HEK293 (cell line): ENCODE data around the gene PRR5.

Experiments
- CTCF ChIA-PET: fragments of 350-600 bp; formaldehyde crosslinking; extraction: SDS; loops from one replicate; lab custom pipeline; 2021; ENCODE audit warnings: antibody characterized with exemption; lab: Yijun Ruan, JAX
- POLR2A ChIA-PET: fragments of 300-600 bp; formaldehyde crosslinking; extraction: SDS; loops from one replicate; lab custom pipeline; 2020; ENCODE audit warnings: antibody characterized with exemption, inconsistent platforms; lab: Yijun Ruan, JAX
- H3K27ac ChIP-seq: fragments of 200-500 bp; sonication (Bioruptor generic); 2 replicates; pipeline ENCODE4 v1.5.1; 2014; ENCODE audit warnings: low read depth, low read length, control low read depth, inconsistent platforms; ENCODE audit errors: extremely low read depth
- H3K36me3 ChIP-seq, 2 experiments: fragments of 200-500 bp in 1 of 2; sonication (Bioruptor generic) in 1 of 2; 1 replicate in 1 of 2; 2 replicates in 1 of 2; pipeline ENCODE4 v1.5.1; 2014 to 2017; ENCODE audit warnings: inconsistent platforms in 2 of 2, low read length in 2 of 2; ENCODE audit not compliant: control insufficient read depth in 2 of 2, insufficient read depth in 1 of 2
- H3K4me1 ChIP-seq: fragments of 200-500 bp; sonication (Bioruptor generic); 2 replicates; pipeline ENCODE4 v1.5.1; 2014; ENCODE audit warnings: mild to moderate bottlenecking, low read length, inconsistent platforms; ENCODE audit not compliant: control insufficient read depth, insufficient read depth
- H3K4me3 ChIP-seq: 2 replicates; pipeline ENCODE4 v1.5.1; 2011; ENCODE audit warnings: low read depth, mild to moderate bottlenecking, control low read depth, low read length, moderate library complexity
- H3K9me3 ChIP-seq: fragments of 200-500 bp; sonication (Bioruptor generic); 2 replicates; pipeline ENCODE4 v1.5.1; 2014; ENCODE audit warnings: low read depth, low read length, inconsistent platforms; ENCODE audit not compliant: control insufficient read depth, insufficient read depth
- GLIS1 ChIP-seq: fragments of 450-650 bp; formaldehyde crosslinking; IDR thresholded peaks from 2 replicates; pipeline ENCODE4 v1.5.1; 2016; ENCODE audit warnings: missing biosample characterization, missing genetic modification characterization
- GLIS2 ChIP-seq: fragments of 450-650 bp; formaldehyde crosslinking; IDR thresholded peaks from 2 replicates; pipeline ENCODE4 v1.5.1; 2016; ENCODE audit warnings: missing biosample characterization, missing genetic modification characterization
- SP7 ChIP-seq: fragments of 450-650 bp; formaldehyde crosslinking; IDR thresholded peaks from 2 replicates; pipeline ENCODE4 v1.5.1; 2016; ENCODE audit warnings: missing biosample characterization, missing genetic modification characterization
- ZBTB17 ChIP-seq: fragments of 450-650 bp; formaldehyde crosslinking; IDR thresholded peaks from 2 replicates; pipeline ENCODE4 v1.5.1; 2016; ENCODE audit warnings: missing biosample characterization, missing genetic modification characterization
- ZEB2 ChIP-seq: fragments of 450-650 bp; formaldehyde crosslinking; IDR thresholded peaks from 2 replicates; pipeline ENCODE4 v1.5.1; 2016; ENCODE audit warnings: missing biosample characterization, missing genetic modification characterization
- ZFHX2 ChIP-seq: fragments of 450-650 bp; formaldehyde crosslinking; conservative IDR thresholded peaks from 2 replicates; pipeline ENCODE4 v1.5.1; 2016; ENCODE audit warnings: missing biosample characterization, missing genetic modification characterization
- ZFP3 ChIP-seq: fragments of 450-650 bp; formaldehyde crosslinking; IDR thresholded peaks from 2 replicates; pipeline ENCODE4 v1.5.1; 2016; ENCODE audit warnings: low read depth, missing biosample characterization, missing genetic modification characterization
- ZIC2 ChIP-seq: fragments of 450-650 bp; formaldehyde crosslinking; IDR thresholded peaks from 2 replicates; pipeline ENCODE4 v1.5.1; 2016; ENCODE audit warnings: missing biosample characterization, missing genetic modification characterization
- ZNF169 ChIP-seq: fragments of 450-650 bp; formaldehyde crosslinking; IDR thresholded peaks from 2 replicates; pipeline ENCODE4 v1.5.1; 2016; ENCODE audit warnings: missing biosample characterization, missing genetic modification characterization
- ZNF473 ChIP-seq: fragments of 450-650 bp; formaldehyde crosslinking; IDR thresholded peaks from 2 replicates; pipeline ENCODE4 v1.5.1; 2017; ENCODE audit warnings: missing biosample characterization, missing genetic modification characterization
- ZNF837 ChIP-seq: fragments of 450-650 bp; formaldehyde crosslinking; IDR thresholded peaks from 2 replicates; pipeline ENCODE4 v1.5.1; 2016; ENCODE audit warnings: missing biosample characterization, missing genetic modification characterization
- TF ChIP-seq, protein P1 (sequence below): fragments of 450-650 bp; formaldehyde crosslinking; IDR thresholded peaks from 2 replicates; pipeline ENCODE4 v1.5.1; 2016; ENCODE audit warnings: missing biosample characterization, missing genetic modification characterization
- TF ChIP-seq, protein P2 (sequence below): fragments of 450-650 bp; formaldehyde crosslinking; IDR thresholded peaks from 2 replicates; pipeline ENCODE4 v1.5.1; 2016; ENCODE audit warnings: missing biosample characterization, missing genetic modification characterization
- TF ChIP-seq, protein P3 (sequence below): fragments of 450-650 bp; formaldehyde crosslinking; IDR thresholded peaks from 2 replicates; pipeline ENCODE4 v1.5.1; 2017; ENCODE audit warnings: missing biosample characterization, missing genetic modification characterization
- TF ChIP-seq, protein P4 (sequence below): fragments of 450-650 bp; formaldehyde crosslinking; IDR thresholded peaks from 2 replicates; pipeline ENCODE4 v1.5.1; 2016; ENCODE audit warnings: missing biosample characterization, missing genetic modification characterization, borderline replicate concordance

PRR5 gene

GRCh38 chr22:44680481-44680894, 21.5 kb upstream of the PRR5 start:
- peak; percentile 69 for TF ChIP-seq ZIC2 (tag by site-specific recombination)
- TF ChIP-seq, protein P1, sequence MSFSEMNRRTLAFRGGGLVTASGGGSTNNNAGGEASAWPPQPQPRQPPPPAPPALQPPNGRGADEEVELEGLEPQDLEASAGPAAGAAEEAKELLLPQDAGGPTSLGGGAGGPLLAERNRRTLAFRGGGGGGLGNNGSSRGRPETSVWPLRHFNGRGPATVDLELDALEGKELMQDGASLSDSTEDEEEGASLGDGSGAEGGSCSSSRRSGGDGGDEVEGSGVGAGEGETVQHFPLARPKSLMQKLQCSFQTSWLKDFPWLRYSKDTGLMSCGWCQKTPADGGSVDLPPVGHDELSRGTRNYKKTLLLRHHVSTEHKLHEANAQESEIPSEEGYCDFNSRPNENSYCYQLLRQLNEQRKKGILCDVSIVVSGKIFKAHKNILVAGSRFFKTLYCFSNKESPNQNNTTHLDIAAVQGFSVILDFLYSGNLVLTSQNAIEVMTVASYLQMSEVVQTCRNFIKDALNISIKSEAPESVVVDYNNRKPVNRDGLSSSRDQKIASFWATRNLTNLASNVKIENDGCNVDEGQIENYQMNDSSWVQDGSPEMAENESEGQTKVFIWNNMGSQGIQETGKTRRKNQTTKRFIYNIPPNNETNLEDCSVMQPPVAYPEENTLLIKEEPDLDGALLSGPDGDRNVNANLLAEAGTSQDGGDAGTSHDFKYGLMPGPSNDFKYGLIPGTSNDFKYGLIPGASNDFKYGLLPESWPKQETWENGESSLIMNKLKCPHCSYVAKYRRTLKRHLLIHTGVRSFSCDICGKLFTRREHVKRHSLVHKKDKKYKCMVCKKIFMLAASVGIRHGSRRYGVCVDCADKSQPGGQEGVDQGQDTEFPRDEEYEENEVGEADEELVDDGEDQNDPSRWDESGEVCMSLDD = no peak
- TF ChIP-seq GLIS2 = 0 out of 2 replicates have a peak, but pooled peaks have one; percentile 14
- no peaks in the 10 kb centered on the region for H3K36me3 ChIP-seq
- ChIA-PET POLR2A (no interaction called here), CTCF (interaction anchor here (0.6 to 3.4 kb wide), 2 partner anchors 16 to 473 kb away, joined by 3 to 9 read pairs; no protein-coding TSS in a partner anchor)
- peaks cover 2% of the 10 kb centered on the region; the same call in 1 of the 2 replicates for H3K4me1 ChIP-seq
- H3K4me3 ChIP-seq = no peak overlapping the region
- no peaks in the 10 kb centered on the region for H3K9me3 ChIP-seq
- H3K27ac ChIP-seq = no peak overlapping the region

DNA sequence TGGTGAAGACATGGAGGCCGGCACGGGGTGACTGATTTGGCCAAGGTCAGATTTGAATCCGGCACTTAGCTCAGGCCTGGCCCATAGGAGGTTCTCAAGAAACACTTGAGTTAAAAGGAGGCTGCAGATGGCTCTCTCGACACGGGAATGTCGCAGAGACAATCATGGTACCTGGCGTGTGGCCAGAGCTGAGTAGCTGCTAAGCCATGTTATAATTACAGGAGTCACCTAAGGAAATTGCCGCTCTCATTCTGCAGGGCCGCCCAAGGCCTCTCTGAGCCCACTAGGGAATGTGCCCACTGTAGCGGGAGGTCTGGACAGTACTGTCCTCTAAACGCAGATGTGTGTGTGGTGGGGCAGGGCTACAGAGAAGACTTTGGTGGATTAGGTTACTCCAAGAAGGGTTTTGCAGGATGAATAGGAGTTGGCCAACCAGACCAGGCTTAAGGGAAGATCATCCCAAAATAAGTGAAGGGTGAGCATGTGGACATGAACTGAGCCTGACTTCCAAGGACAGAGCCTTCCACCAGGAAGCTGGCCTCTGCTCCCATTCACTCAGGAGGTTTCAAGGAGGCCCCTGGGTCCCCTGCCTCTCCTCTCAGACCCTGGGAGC, 19.3 kb upstream of the PRR5 start:
- CTCF ChIA-PET = interaction anchor here (0.7 to 3.4 kb wide), 10 partner anchors 9 to 1448 kb away, joined by 3 to 9 read pairs (median 3); no protein-coding TSS in a partner anchor
- H3K36me3 ChIP-seq = no peaks in the 10 kb centered on the region
- POLR2A ChIA-PET = no interaction called here
- no peaks in the 10 kb centered on the region for H3K9me3 ChIP-seq
- H3K4me3 ChIP-seq = no peak overlapping the region
- H3K4me1 ChIP-seq = peaks cover 2% of the 10 kb centered on the region; the same call in 1 of the 2 replicates
- no peak overlapping the region for H3K27ac ChIP-seq
- TF ChIP-seq ZNF473 (no peak), ZFP3 (tag by site-specific recombination) (peak; percentile 98), ZNF169 (tag by site-specific recombination) (no peak), SP7 (tag by site-specific recombination) (peak; percentile 79), ZNF837 (tag by site-specific recombination) (no peak), ZEB2 (tag by site-specific recombination) (no peak), ZBTB17 (tag by site-specific recombination) (no peak)
- TF ChIP-seq, protein P2, sequence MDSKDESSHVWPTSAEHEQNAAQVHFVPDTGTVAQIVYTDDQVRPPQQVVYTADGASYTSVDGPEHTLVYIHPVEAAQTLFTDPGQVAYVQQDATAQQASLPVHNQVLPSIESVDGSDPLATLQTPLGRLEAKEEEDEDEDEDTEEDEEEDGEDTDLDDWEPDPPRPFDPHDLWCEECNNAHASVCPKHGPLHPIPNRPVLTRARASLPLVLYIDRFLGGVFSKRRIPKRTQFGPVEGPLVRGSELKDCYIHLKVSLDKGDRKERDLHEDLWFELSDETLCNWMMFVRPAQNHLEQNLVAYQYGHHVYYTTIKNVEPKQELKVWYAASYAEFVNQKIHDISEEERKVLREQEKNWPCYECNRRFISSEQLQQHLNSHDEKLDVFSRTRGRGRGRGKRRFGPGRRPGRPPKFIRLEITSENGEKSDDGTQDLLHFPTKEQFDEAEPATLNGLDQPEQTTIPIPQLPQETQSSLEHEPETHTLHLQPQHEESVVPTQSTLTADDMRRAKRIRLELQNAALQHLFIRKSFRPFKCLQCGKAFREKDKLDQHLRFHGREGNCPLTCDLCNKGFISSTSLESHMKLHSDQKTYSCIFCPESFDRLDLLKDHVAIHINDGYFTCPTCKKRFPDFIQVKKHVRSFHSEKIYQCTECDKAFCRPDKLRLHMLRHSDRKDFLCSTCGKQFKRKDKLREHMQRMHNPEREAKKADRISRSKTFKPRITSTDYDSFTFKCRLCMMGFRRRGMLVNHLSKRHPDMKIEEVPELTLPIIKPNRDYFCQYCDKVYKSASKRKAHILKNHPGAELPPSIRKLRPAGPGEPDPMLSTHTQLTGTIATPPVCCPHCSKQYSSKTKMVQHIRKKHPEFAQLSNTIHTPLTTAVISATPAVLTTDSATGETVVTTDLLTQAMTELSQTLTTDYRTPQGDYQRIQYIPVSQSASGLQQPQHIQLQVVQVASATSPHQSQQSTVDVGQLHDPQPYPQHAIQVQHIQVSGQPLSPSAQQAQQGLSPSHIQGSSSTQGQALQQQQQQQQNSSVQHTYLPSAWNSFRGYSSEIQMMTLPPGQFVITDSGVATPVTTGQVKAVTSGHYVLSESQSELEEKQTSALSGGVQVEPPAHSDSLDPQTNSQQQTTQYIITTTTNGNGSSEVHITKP (tag by site-specific recombination) = no peak
- TF ChIP-seq, protein P3, sequence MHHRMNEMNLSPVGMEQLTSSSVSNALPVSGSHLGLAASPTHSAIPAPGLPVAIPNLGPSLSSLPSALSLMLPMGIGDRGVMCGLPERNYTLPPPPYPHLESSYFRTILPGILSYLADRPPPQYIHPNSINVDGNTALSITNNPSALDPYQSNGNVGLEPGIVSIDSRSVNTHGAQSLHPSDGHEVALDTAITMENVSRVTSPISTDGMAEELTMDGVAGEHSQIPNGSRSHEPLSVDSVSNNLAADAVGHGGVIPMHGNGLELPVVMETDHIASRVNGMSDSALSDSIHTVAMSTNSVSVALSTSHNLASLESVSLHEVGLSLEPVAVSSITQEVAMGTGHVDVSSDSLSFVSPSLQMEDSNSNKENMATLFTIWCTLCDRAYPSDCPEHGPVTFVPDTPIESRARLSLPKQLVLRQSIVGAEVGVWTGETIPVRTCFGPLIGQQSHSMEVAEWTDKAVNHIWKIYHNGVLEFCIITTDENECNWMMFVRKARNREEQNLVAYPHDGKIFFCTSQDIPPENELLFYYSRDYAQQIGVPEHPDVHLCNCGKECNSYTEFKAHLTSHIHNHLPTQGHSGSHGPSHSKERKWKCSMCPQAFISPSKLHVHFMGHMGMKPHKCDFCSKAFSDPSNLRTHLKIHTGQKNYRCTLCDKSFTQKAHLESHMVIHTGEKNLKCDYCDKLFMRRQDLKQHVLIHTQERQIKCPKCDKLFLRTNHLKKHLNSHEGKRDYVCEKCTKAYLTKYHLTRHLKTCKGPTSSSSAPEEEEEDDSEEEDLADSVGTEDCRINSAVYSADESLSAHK (tag by site-specific recombination) = peak; percentile 80

GRCh38 chr22:44683237-44683636, 18.8 kb upstream of the PRR5 start:
- Histone ChIP-seq H3K27ac (no peak overlapping the region), H3K4me1 (peaks cover 2% of the 10 kb centered on the region; the same call in 1 of the 2 replicates), H3K4me3 (no peak overlapping the region), H3K36me3 (no peaks in the 10 kb centered on the region), H3K9me3 (no peaks in the 10 kb centered on the region)
- ChIA-PET POLR2A (no interaction called here), CTCF (interaction anchor here (0.7 to 3.4 kb wide), 8 partner anchors 10 to 1449 kb away, joined by 3 to 9 read pairs (median 3); no protein-coding TSS in a partner anchor)
- peak; percentile 14; the same call in 1 of the 2 replicates for TF ChIP-seq ZFHX2 (tag by site-specific recombination)
- TF ChIP-seq GLIS1 = 0 out of 2 replicates have a peak, but pooled peaks have one; percentile 6
- TF ChIP-seq, protein P4, sequence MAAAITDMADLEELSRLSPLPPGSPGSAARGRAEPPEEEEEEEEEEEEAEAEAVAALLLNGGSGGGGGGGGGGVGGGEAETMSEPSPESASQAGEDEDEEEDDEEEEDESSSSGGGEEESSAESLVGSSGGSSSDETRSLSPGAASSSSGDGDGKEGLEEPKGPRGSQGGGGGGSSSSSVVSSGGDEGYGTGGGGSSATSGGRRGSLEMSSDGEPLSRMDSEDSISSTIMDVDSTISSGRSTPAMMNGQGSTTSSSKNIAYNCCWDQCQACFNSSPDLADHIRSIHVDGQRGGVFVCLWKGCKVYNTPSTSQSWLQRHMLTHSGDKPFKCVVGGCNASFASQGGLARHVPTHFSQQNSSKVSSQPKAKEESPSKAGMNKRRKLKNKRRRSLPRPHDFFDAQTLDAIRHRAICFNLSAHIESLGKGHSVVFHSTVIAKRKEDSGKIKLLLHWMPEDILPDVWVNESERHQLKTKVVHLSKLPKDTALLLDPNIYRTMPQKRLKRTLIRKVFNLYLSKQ (tag by site-specific recombination) = no peak
